K562 (cell line): Measurements from ENCODE around the gene COX7A2. TPM values are rescaled to one million over a fixed set of nuclear protein-coding genes. Genes with fewer than 3 reads are reported as not detected.

ENCODE experiments used
- CCAR2 ChIP-seq: fragments of 200-400 bp; formaldehyde crosslinking; IDR thresholded peaks from 2 replicates; pipeline ENCODE4 v1.6.1; 2017; ENCODE audit warnings: mild to moderate bottlenecking, low read depth, low read length
- GATA2 ChIP-seq: sonication (generic); formaldehyde crosslinking; IDR thresholded peaks from 2 replicates; pipeline ENCODE4 v1.4.0; 2020; ENCODE audit warnings: mild to moderate bottlenecking, missing genetic modification reagents
- HMG20B ChIP-seq: fragments of 250-450 bp; sonication (Bioruptor Pico); IDR thresholded peaks from 2 replicates; pipeline ENCODE4 v1.5.0; 2021; ENCODE audit warnings: mild to moderate bottlenecking
- PHF21A ChIP-seq: fragments of 450-650 bp; IDR thresholded peaks from 2 replicates; pipeline ENCODE4 v1.6.1; 2017; ENCODE audit warnings: low read depth, borderline replicate concordance
- RAD21 ChIP-seq, 2 experiments: fragments of 250-450 bp in 1 of 2; fragments of 450-650 bp in 1 of 2; sonication (Bioruptor Pico) in 1 of 2; formaldehyde crosslinking in 1 of 2; IDR thresholded peaks in 1 of 2; conservative IDR thresholded peaks in 1 of 2; 2 replicates each; pipeline versions ENCODE4 v1.4.0 to v1.8.0; 2020 to 2022; ENCODE audit warnings: mild to moderate bottlenecking in 2 of 2, moderate library complexity in 1 of 2
- SMC3 ChIP-seq: conservative IDR thresholded peaks from 2 replicates; pipeline ENCODE4 v1.6.1; 2011; ENCODE audit warnings: low read depth, low read length, improper control_type of control experiment; ENCODE audit not compliant: insufficient read depth
- XRCC4 ChIP-seq: IDR thresholded peaks from one replicate; pipeline ENCODE4 v1.6.1; 2011; ENCODE audit not compliant: insufficient read depth, insufficient read length; ENCODE audit errors: extremely low read depth
- ZNF316 ChIP-seq: fragments of 450-650 bp; IDR thresholded peaks from 2 replicates; pipeline ENCODE4 v1.6.1; 2016
- polyA plus RNA-seq, 8 experiments: library from polyadenylated mRNA; depleted of rRNA in 4 of 8; stranded (reverse) in 5 of 8; unstranded in 3 of 8; fragments of >200 nt; fragmentation: Nextera tagmentation in 2 of 8; fragmentation: Illumina TruSeq in 1 of 8; extraction: Ambion mirVana in 2 of 8; extraction: Trizol in 1 of 8; gene quantifications; 2 replicates each; pipeline versions ENCODE4 v1.2.1 to v1.2.3, GENCODE V29; 2011 to 2014; ENCODE audit warnings: inconsistent platforms in 1 of 8, missing spikeins in 1 of 8
- total RNA-seq, 7 experiments: library from RNA; depleted of rRNA in 6 of 7; stranded (reverse); fragments of >200 nt in 6 of 7; fragmentation: Illumina TruSeq in 2 of 7; extraction: Trizol in 2 of 7; gene quantifications; 2 replicates each; pipeline versions ENCODE4 v1.2.1 to v1.2.3, GENCODE V29; 2011 to 2021; ENCODE audit warnings: low replicate concordance in 1 of 7
- TF ChIP-seq, protein P1 (sequence below), 2 experiments: fragments of 450-650 bp; formaldehyde crosslinking in 1 of 2; IDR thresholded peaks; 2 replicates each; pipeline versions ENCODE4 v1.4.0 to v1.6.1; 2014 to 2020; ENCODE audit warnings: mild to moderate bottlenecking in 2 of 2, borderline replicate concordance in 1 of 2, low read depth in 1 of 2
- TF ChIP-seq, protein P2 (sequence below): fragments of 450-650 bp; formaldehyde crosslinking; IDR thresholded peaks from 2 replicates; pipeline ENCODE4 v1.4.0; 2020; ENCODE audit warnings: mild to moderate bottlenecking, moderate library complexity
- TF ChIP-seq, protein P3 (sequence below): fragments of 250-450 bp; sonication (Bioruptor Pico); IDR thresholded peaks from 2 replicates; pipeline ENCODE4 v1.8.0; 2022; ENCODE audit warnings: moderate library complexity, mild to moderate bottlenecking, inconsistent platforms

COX7A2 gene
- total and polyA plus RNA-seq, 9 of the 15 experiments (the other 6 are each of a cell fraction or from before 2014, with no cell fraction given): 234 to 2,216 (median 585) TPM

DNA sequence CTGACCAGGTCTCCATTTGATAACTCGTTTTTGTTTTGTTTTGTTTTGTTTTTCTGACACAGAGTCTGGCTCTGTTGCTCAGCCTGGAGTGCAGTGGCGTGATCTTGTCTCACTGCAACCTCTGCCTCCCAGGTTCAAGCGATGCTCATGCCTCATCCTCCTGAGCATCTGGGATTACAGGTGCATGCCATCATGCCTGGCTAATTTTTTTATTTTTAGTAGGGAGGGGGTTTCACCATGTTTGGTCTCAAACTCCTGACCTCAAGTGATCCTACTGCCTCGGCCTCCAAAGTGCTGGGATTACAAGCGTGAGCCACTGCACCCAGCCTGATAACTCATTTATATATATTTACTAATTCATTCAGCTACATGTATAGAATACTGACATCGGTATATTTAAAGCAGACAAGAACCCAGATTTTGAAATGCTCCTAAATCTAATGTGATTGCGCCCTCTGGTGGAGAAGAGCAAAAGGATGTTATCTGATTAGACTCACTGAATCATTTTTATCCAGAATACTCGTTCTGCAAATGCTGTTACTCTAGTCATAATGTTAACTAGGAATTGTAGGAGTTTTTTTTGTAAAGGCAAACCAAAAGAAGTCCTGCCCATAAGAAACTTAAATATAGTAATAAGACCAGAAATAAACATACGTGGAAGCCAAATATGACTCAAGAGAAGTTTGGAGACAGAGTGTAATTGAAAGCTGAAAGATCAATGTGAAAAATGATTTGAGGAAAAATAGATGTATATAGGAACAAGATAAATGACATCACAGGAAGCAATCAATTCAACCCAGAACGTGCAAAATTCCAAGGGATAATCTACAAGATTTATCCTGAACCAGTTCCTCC is 32.5 kb downstream of the COX7A2 start (continued):
- TF ChIP-seq, protein P1, sequence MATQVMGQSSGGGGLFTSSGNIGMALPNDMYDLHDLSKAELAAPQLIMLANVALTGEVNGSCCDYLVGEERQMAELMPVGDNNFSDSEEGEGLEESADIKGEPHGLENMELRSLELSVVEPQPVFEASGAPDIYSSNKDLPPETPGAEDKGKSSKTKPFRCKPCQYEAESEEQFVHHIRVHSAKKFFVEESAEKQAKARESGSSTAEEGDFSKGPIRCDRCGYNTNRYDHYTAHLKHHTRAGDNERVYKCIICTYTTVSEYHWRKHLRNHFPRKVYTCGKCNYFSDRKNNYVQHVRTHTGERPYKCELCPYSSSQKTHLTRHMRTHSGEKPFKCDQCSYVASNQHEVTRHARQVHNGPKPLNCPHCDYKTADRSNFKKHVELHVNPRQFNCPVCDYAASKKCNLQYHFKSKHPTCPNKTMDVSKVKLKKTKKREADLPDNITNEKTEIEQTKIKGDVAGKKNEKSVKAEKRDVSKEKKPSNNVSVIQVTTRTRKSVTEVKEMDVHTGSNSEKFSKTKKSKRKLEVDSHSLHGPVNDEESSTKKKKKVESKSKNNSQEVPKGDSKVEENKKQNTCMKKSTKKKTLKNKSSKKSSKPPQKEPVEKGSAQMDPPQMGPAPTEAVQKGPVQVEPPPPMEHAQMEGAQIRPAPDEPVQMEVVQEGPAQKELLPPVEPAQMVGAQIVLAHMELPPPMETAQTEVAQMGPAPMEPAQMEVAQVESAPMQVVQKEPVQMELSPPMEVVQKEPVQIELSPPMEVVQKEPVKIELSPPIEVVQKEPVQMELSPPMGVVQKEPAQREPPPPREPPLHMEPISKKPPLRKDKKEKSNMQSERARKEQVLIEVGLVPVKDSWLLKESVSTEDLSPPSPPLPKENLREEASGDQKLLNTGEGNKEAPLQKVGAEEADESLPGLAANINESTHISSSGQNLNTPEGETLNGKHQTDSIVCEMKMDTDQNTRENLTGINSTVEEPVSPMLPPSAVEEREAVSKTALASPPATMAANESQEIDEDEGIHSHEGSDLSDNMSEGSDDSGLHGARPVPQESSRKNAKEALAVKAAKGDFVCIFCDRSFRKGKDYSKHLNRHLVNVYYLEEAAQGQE (IDR thresholded peaks at IDR 0.05; ENCODE audit: borderline replicate concordance): peak; percentile 61; the same call in 1 of the 2 replicates
- TF ChIP-seq, protein P1 (CRISPR knock-in tag; IDR thresholded peaks at IDR 0.05; ENCODE audit: low read depth): no peak
- TF ChIP-seq RAD21 (CRISPR knock-in tag; conservative IDR thresholded peaks at IDR 0.05 in 1 of 2, IDR thresholded peaks at IDR 0.05 in 1 of 2) (peak; percentile 54 to 75), CCAR2 (no peak), SMC3 (peak; percentile 65), XRCC4 (no peak), GATA2 (CRISPR knock-in tag) (peak; percentile 69; the same call in 1 of the 2 replicates), HMG20B (CRISPR knock-in tag) (no peak), ZNF316 (no peak), PHF21A (peak; percentile 15; the same call in 1 of the 2 replicates)
- TF ChIP-seq, protein P2, sequence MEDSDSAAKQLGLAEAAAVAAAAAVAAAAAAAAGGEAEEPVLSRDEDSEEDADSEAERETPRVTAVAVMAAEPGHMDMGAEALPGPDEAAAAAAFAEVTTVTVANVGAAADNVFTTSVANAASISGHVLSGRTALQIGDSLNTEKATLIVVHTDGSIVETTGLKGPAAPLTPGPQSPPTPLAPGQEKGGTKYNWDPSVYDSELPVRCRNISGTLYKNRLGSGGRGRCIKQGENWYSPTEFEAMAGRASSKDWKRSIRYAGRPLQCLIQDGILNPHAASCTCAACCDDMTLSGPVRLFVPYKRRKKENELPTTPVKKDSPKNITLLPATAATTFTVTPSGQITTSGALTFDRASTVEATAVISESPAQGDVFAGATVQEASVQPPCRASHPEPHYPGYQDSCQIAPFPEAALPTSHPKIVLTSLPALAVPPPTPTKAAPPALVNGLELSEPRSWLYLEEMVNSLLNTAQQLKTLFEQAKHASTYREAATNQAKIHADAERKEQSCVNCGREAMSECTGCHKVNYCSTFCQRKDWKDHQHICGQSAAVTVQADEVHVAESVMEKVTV (CRISPR knock-in tag): peak; percentile 22; the same call in 1 of the 2 replicates
- TF ChIP-seq, protein P3, sequence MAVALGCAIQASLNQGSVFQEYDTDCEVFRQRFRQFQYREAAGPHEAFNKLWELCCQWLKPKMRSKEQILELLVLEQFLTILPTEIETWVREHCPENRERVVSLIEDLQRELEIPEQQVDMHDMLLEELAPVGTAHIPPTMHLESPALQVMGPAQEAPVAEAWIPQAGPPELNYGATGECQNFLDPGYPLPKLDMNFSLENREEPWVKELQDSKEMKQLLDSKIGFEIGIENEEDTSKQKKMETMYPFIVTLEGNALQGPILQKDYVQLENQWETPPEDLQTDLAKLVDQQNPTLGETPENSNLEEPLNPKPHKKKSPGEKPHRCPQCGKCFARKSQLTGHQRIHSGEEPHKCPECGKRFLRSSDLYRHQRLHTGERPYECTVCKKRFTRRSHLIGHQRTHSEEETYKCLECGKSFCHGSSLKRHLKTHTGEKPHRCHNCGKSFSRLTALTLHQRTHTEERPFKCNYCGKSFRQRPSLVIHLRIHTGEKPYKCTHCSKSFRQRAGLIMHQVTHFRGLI (CRISPR knock-in tag): no peak
